AG04450 (cell line): ENCODE measurements around the gene GRM5. TPM values are rescaled to one million over a fixed set of nuclear protein-coding genes. Genes with fewer than 3 reads are reported as not detected.
"Not testable (repeated sequence)": the region's sequence is repeated elsewhere in the genome, so short reads cannot be mapped to it uniquely, and the experiment has no call there.

Experiments
- CTCF ChIA-PET: fragments of 300-600, 350-600 bp; formaldehyde crosslinking; extraction: SDS; loops from one replicate; lab custom pipeline; 2022; ENCODE audit warnings: antibody characterized with exemption, inconsistent platforms; lab: Charles Lee
- POLR2A ChIA-PET: fragments of 350-600 bp; formaldehyde crosslinking; extraction: SDS; loops from one replicate; lab custom pipeline; 2021; ENCODE audit warnings: antibody characterized with exemption, inconsistent platforms; lab: Yijun Ruan, JAX
- DNase-seq: peaks from one replicate; pipeline ENCODE4 v3.0.0-alpha.2; 2011; ENCODE audit warnings: low read depth, low spot score
- H3K27ac ChIP-seq: one replicate; pipeline ENCODE4 v1.5.1; 2012; ENCODE audit warnings: low read depth, low read length, control low read depth
- H3K27me3 ChIP-seq: one replicate; pipeline ENCODE4 v1.6.0; 2012; ENCODE audit warnings: low read length; ENCODE audit not compliant: control insufficient read depth, insufficient read depth
- H3K4me3 ChIP-seq: 2 replicates; pipeline ENCODE4 v1.5.1; 2011; ENCODE audit warnings: mild to moderate bottlenecking, low read depth, low read length, control low read depth
- H3K9me3 ChIP-seq: 2 replicates; pipeline ENCODE4 v1.5.1; 2012; ENCODE audit warnings: low read length; ENCODE audit not compliant: control insufficient read depth, insufficient read depth
- polyA plus RNA-seq: library from polyadenylated mRNA; depleted of rRNA; stranded (reverse); fragments of >200 nt; gene quantifications from 2 replicates; pipeline ENCODE4 v1.2.3, GENCODE V29; 2011
- TF ChIP-seq, protein P1 (sequence below): IDR thresholded peaks from 2 replicates; pipeline ENCODE4 v1.5.1; 2011; ENCODE audit warnings: low read depth, low read length, control low read depth, inconsistent platforms

GRM5 gene
- polyA plus RNA-seq, 1 experiment = 0.01 TPM

DNA sequence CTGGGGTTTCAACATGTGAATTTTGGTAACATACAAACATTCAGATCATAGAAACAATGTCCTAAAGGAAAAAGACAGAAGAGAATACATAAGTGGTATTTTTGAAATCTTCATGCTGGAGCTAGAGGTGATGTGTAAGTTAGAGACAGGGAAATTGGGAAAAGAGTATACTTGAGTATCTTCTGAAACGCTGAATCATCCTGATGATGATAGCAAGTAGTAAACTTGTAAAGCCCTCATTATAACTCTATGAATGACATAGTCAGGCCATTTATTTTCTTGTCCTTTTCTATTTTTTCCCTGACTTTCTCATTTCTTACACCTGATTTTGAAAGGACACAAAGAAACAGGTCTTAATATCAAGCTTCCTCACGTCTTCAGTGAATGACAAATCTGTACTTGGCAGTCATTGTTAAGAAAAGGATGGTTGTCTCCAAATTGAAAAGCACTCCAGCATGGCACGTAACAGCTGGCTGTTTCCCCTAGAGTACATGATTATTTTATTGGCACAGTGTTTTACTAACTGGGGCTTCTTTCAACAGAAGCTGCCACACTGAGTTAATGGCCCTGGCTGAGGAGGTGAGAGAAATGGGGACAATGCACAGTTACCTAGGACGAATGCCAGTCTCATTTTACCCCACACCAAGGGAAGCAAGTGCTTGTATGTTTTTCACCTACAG lies 587.5 kb downstream of the GRM5 start:
- Histone ChIP-seq H3K4me3 (no peak overlapping the region), H3K27me3 (no peaks in the 10 kb centered on the region), H3K9me3 (no peaks in the 10 kb centered on the region), H3K27ac (no peak overlapping the region)
- DNase-seq = no peak
- CTCF ChIA-PET = no interaction called here
- POLR2A ChIA-PET = no interaction called here
- TF ChIP-seq, protein P1, sequence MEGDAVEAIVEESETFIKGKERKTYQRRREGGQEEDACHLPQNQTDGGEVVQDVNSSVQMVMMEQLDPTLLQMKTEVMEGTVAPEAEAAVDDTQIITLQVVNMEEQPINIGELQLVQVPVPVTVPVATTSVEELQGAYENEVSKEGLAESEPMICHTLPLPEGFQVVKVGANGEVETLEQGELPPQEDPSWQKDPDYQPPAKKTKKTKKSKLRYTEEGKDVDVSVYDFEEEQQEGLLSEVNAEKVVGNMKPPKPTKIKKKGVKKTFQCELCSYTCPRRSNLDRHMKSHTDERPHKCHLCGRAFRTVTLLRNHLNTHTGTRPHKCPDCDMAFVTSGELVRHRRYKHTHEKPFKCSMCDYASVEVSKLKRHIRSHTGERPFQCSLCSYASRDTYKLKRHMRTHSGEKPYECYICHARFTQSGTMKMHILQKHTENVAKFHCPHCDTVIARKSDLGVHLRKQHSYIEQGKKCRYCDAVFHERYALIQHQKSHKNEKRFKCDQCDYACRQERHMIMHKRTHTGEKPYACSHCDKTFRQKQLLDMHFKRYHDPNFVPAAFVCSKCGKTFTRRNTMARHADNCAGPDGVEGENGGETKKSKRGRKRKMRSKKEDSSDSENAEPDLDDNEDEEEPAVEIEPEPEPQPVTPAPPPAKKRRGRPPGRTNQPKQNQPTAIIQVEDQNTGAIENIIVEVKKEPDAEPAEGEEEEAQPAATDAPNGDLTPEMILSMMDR = no peak

DNA sequence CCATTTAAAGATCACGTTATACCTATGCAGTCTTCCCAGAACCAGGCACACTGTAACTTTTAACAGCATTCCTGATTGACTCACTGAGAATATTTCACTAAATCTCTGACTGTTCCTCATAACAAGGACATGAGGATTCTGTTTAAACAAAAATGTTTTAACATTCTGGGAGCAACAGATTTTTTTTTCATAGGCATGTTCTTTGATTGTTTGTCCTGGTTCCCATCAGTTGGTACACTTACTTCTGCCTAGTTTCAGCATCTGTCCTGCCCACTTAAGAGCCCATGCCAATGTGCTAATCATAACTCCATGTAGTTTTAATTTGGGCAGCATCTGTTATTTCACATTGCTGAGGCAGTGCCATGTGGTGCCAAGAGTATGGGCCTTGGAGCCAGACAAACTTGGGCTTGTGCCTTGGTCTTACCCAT lies 589.8 kb downstream of the GRM5 start:
- Histone ChIP-seq H3K4me3 (no peak overlapping the region), H3K27ac (no peak overlapping the region), H3K27me3 (no peaks in the 10 kb centered on the region), H3K9me3 (no peaks in the 10 kb centered on the region)
- ChIA-PET POLR2A (no interaction called here), CTCF (no interaction called here)
- no peak for DNase-seq
- TF ChIP-seq, protein P1 = no peak

DNA sequence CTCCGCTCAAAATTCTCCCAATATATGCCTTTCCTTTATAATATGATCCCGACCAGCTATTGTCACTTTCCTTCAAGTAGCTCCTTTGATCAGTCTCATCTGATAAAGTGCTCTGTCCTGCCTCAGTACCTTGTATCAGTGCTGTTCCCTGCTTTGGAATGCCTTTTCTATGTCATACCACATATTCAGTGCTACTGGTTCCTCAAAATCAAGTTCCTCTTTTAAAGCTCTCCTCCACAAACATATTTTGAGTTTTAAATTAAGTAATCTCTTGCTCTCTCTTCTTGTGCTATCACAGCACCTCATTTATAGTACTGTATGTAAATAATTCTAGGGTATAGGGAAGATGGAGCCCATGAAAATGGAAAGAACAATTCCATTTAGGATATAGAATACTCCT lies 591.1 kb downstream of the GRM5 start:
- Histone ChIP-seq H3K4me3 (no peak overlapping the region), H3K27me3 (no peaks in the 10 kb centered on the region), H3K27ac (no peak overlapping the region), H3K9me3 (no peaks in the 10 kb centered on the region)
- CTCF ChIA-PET = interaction anchor here (0.7 to 0.9 kb wide), 3 partner anchors 10 to 63 kb away, joined by 3 to 4 read pairs (median 3); no protein-coding TSS in a partner anchor
- POLR2A ChIA-PET = no interaction called here
- TF ChIP-seq, protein P1 = no peak
- DNase-seq = no peak

DNA sequence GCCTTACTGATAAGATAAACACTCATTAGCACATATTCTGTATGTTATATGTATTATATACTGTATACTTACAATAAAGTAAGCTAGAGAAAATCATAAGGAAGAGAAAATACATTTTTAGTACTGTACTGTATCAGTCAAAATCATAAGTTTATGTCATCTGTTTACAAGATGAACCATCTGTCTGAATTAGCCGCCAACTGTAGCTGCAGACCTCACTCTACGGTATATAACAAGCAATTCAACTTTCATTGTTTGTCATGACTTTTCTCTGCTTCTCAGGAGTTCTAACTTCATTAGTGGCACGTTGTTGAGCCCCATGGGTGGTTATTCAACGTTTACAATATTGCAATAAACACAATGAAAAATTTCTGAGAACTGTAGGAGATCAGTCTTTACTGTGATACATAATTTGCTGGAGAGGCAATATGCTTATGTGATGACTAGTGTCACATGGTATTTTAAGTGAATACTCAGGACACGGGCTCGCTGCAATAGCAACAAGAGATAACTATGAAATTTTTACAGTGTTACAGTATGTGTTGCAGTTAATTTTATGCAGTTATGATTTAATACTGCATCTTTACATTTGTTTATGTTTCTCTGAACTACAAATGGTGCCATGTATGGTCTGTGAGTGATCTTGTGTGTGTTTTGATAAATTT lies 596.1 kb downstream of the GRM5 start:
- TF ChIP-seq, protein P1 = no peak
- Histone ChIP-seq H3K4me3 (no peak overlapping the region), H3K9me3 (no peaks in the 10 kb centered on the region), H3K27me3 (no peaks in the 10 kb centered on the region), H3K27ac (no peak overlapping the region)
- DNase-seq = no peak
- ChIA-PET CTCF (no interaction called here), POLR2A (no interaction called here)

DNA sequence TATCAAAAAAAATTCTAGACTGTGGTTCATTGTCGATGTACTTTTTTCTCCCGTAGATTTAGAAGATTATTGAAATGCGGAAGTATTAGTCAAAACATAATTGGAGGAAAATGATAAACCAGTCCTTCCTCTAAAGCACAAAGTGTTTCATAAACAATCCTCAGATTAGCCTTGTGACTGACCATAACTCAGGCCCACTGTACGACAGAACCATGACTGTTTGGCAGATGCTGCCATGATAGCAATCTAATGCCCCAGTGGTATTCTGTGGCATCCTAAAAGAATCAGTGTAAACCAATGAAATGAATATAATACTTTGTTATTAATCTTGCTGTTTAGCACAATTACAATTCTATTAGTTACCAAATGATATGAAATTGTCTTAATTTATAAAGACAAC lies 601.3 kb downstream of the GRM5 start:
- DNase-seq = no peak
- Histone ChIP-seq H3K4me3 (no peak overlapping the region), H3K27me3 (no peaks in the 10 kb centered on the region), H3K9me3 (no peaks in the 10 kb centered on the region), H3K27ac (no peak overlapping the region)
- POLR2A ChIA-PET = no interaction called here
- TF ChIP-seq, protein P1 = no peak
- CTCF ChIA-PET = no interaction called here

DNA sequence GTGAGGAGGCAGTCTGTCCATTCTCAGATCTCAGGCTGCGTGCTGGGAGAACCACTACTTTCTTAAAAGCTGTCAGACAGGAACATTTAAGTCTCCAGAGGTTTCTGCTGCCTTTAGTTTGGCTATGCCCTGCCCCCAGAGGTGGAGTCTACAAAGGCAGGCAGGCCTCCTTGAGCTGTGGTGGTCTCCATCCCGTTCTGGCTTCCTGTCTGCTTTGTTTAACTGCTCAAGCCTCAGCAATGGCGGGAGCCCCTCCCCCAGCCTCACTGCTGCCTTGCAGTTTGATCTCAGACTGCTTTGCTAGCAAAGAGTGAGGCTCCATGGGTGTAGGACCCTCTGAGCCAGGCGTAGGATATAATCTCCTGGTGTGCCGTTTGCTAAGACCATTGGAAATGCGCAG lies 602.5 kb downstream of the GRM5 start:
- POLR2A ChIA-PET, DNase-seq, H3K27me3 ChIP-seq, CTCF ChIA-PET, H3K4me3 ChIP-seq, H3K27ac ChIP-seq, H3K9me3 ChIP-seq: not testable (repeated sequence)

DNA sequence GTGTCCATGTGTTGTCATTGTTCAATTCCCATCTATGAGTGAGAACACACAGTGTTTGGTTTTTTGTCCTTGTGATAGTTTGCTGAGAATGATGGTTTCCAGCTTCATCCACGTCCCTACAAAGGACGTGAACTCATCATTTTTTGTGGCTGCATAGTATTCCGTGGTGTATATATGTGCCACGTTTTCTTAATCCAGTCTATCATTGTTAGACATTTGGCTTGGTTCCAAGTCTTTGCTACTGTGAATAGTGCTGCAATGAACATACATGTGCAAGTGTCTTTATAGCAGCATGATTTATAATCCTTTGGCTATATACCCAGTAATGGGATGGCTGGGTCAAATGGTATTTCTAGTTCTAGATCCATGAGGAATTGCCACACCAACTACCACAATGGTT lies 607.7 kb downstream of the GRM5 start:
- DNase-seq, POLR2A ChIA-PET, H3K4me3 ChIP-seq, H3K9me3 ChIP-seq, H3K27ac ChIP-seq, H3K27me3 ChIP-seq, CTCF ChIA-PET: not testable (repeated sequence)
